HL-60 (cell line): Measurements from ENCODE around the gene ATP9B.

ENCODE experiments used
- POLR2AphosphoS5 ChIP-seq: IDR thresholded peaks from 2 replicates; pipeline ENCODE4 v1.6.1; 2012; ENCODE audit warnings: low read depth
- TF ChIP-seq, protein P1 (sequence below): IDR thresholded peaks from one replicate; pipeline ENCODE4 v1.5.1; 2011; ENCODE audit warnings: low read length, control low read depth, inconsistent platforms; ENCODE audit not compliant: insufficient read depth
- TF ChIP-seq, protein P2 (sequence below): IDR thresholded peaks from 2 replicates; pipeline ENCODE4 v1.6.1; 2012; ENCODE audit warnings: low read depth; ENCODE audit not compliant: insufficient replicate concordance

DNA sequence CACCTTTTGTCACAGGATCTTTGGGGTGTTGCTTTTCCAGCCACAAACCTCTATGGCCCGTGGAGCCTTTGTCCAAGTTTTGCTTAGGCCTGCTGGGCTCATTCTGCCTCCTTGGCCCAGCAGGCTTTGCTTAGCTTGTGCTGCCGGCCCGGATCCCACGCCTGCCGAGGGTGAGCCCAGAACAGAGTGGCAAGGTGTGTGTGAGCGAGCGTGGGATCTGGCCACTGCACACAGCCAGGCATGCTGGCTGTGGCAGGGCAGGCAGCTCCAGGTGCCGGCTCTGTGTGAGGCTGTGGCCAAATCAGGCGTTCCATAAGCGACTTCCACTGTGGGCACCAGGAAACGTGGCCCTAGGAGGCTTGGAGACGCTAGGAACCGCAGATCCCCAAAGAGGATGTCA is 97.5 kb downstream of the ATP9B start:
- TF ChIP-seq, protein P1, sequence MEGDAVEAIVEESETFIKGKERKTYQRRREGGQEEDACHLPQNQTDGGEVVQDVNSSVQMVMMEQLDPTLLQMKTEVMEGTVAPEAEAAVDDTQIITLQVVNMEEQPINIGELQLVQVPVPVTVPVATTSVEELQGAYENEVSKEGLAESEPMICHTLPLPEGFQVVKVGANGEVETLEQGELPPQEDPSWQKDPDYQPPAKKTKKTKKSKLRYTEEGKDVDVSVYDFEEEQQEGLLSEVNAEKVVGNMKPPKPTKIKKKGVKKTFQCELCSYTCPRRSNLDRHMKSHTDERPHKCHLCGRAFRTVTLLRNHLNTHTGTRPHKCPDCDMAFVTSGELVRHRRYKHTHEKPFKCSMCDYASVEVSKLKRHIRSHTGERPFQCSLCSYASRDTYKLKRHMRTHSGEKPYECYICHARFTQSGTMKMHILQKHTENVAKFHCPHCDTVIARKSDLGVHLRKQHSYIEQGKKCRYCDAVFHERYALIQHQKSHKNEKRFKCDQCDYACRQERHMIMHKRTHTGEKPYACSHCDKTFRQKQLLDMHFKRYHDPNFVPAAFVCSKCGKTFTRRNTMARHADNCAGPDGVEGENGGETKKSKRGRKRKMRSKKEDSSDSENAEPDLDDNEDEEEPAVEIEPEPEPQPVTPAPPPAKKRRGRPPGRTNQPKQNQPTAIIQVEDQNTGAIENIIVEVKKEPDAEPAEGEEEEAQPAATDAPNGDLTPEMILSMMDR: no peak
- TF ChIP-seq, protein P2, sequence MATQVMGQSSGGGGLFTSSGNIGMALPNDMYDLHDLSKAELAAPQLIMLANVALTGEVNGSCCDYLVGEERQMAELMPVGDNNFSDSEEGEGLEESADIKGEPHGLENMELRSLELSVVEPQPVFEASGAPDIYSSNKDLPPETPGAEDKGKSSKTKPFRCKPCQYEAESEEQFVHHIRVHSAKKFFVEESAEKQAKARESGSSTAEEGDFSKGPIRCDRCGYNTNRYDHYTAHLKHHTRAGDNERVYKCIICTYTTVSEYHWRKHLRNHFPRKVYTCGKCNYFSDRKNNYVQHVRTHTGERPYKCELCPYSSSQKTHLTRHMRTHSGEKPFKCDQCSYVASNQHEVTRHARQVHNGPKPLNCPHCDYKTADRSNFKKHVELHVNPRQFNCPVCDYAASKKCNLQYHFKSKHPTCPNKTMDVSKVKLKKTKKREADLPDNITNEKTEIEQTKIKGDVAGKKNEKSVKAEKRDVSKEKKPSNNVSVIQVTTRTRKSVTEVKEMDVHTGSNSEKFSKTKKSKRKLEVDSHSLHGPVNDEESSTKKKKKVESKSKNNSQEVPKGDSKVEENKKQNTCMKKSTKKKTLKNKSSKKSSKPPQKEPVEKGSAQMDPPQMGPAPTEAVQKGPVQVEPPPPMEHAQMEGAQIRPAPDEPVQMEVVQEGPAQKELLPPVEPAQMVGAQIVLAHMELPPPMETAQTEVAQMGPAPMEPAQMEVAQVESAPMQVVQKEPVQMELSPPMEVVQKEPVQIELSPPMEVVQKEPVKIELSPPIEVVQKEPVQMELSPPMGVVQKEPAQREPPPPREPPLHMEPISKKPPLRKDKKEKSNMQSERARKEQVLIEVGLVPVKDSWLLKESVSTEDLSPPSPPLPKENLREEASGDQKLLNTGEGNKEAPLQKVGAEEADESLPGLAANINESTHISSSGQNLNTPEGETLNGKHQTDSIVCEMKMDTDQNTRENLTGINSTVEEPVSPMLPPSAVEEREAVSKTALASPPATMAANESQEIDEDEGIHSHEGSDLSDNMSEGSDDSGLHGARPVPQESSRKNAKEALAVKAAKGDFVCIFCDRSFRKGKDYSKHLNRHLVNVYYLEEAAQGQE: no peak
- no peak for TF ChIP-seq POLR2AphosphoS5
